Brain microvascular endothelial cell (primary cell): ENCODE measurements around the gene DIO3.

Source experiments
- DNase-seq: peaks from one replicate; pipeline ENCODE4 v3.0.0-alpha.2; 2020
- H3K27ac ChIP-seq: fragments of 250-450 bp; sonication (Bioruptor Pico); 2 replicates; pipeline ENCODE4 v1.5.1; 2020; ENCODE audit warnings: mild to moderate bottlenecking, moderate library complexity
- H3K27me3 ChIP-seq: fragments of 250-450 bp; sonication (Bioruptor Pico); replicated peaks from 2 replicates; pipeline ENCODE4 v1.5.1; 2020; ENCODE audit warnings: mild to moderate bottlenecking
- H3K36me3 ChIP-seq: fragments of 250-450 bp; sonication (Bioruptor Pico); replicated peaks from 2 replicates; pipeline ENCODE4 v1.5.1; 2020; ENCODE audit warnings: mild to moderate bottlenecking
- H3K4me3 ChIP-seq: 2 replicates; pipeline ENCODE4 v1.5.1; 2011; ENCODE audit warnings: low read depth, mild to moderate bottlenecking, control low read depth, low read length, moderate library complexity
- CTCF ChIP-seq: IDR thresholded peaks from 2 replicates; pipeline ENCODE4 v1.5.1; 2011; ENCODE audit warnings: low read depth, mild to moderate bottlenecking, moderate library complexity, low read length, control low read depth, inconsistent platforms; ENCODE audit errors: missing control alignments
- in situ Hi-C: cut with HindIII; loops from 2 replicates; pipeline ENCODE4 v1.10.0; 2017; ENCODE audit warnings: low sequenced_read_pairs, low pct_ligation_motif_present

DIO3 gene

GRCh38 chr14:101591582-101591981 lies 30.3 kb downstream of the DIO3 start:
- in situ Hi-C loops = no loop called here
- DNase-seq = no peak
- no peak overlapping the region for H3K27ac ChIP-seq
- no peaks in the 10 kb centered on the region for H3K36me3 ChIP-seq
- no peaks in the 10 kb centered on the region for H3K27me3 ChIP-seq
- TF ChIP-seq CTCF = no peak
- H3K4me3 ChIP-seq = no peak overlapping the region

- H3K27ac ChIP-seq = no peak overlapping the region
- no peaks in the 10 kb centered on the region for H3K27me3 ChIP-seq
- H3K36me3 ChIP-seq = no peaks in the 10 kb centered on the region
- in situ Hi-C loops = no loop called here
- TF ChIP-seq CTCF = no peak
- no peak for DNase-seq
- no peak overlapping the region for H3K4me3 ChIP-seq
These were observed 32.3 kb downstream of the DIO3 start for GRCh38 chr14:101593411-101594238.

- TF ChIP-seq CTCF = no peak
These were observed 33.3 kb downstream of the DIO3 start for GRCh38 chr14:101594511-101595148.

GRCh38 chr14:101595349-101595748 lies 34.1 kb downstream of the DIO3 start:
- Histone ChIP-seq H3K36me3 (no peaks in the 10 kb centered on the region), H3K4me3 (no peak overlapping the region), H3K27ac (no peak overlapping the region), H3K27me3 (no peaks in the 10 kb centered on the region)
- no peak for TF ChIP-seq CTCF
- in situ Hi-C loops = no loop called here
- DNase-seq = no peak

More at GRCh38 chr14:101594511-101595148, 33.3 kb downstream of the DIO3 start:
- Histone ChIP-seq H3K36me3 (no peaks in the 10 kb centered on the region), H3K27ac (no peak overlapping the region), H3K27me3 (no peaks in the 10 kb centered on the region), H3K4me3 (no peak overlapping the region)
- in situ Hi-C loops = no loop called here
- no peak for DNase-seq

GRCh38 chr14:101595887-101596721 lies 34.8 kb downstream of the DIO3 start:
- Histone ChIP-seq H3K27me3 (no peaks in the 10 kb centered on the region), H3K36me3 (no peaks in the 10 kb centered on the region), H3K27ac (no peak overlapping the region), H3K4me3 (no peak overlapping the region)
- DNase-seq = no peak
- in situ Hi-C loops = no loop called here
- TF ChIP-seq CTCF = no peak
